HepG2 (cell line): ENCODE data around the gene C6orf132. TPM values are rescaled to one million over a fixed set of nuclear protein-coding genes. Genes with fewer than 3 reads are reported as not detected.

Experiments
- ATRX ChIP-seq: sonication (generic); formaldehyde crosslinking; IDR thresholded peaks from 2 replicates; pipeline ENCODE4 v1.4.0; 2020; ENCODE audit warnings: missing genetic modification reagents, borderline replicate concordance
- CENPX ChIP-seq: sonication (generic); formaldehyde crosslinking; IDR thresholded peaks from 2 replicates; pipeline ENCODE4 v1.9.0; 2021; ENCODE audit warnings: mild to moderate bottlenecking, missing genetic modification reagents, moderate library complexity
- ELF1 ChIP-seq: sonication (generic); formaldehyde crosslinking; IDR thresholded peaks from 2 replicates; pipeline ENCODE4 v1.4.0; 2020; ENCODE audit warnings: missing genetic modification reagents
- ETV5 ChIP-seq: IDR thresholded peaks from 2 replicates; pipeline ENCODE4 v1.6.1; 2018; ENCODE audit warnings: missing biosample characterization, missing genetic modification reagents, inconsistent platforms, borderline replicate concordance
- FOXA1 ChIP-seq, 2 experiments: fragments of 450-650 bp in 1 of 2; sonication (generic) in 1 of 2; formaldehyde crosslinking in 1 of 2; IDR thresholded peaks; 2 replicates each; pipeline versions ENCODE4 v1.4.0 to v1.6.1; 2016 to 2020; ENCODE audit warnings: missing genetic modification reagents in 1 of 2
- MED1 ChIP-seq: sonication (generic); formaldehyde crosslinking; IDR thresholded peaks from 2 replicates; pipeline ENCODE4 v1.4.0; 2020; ENCODE audit warnings: missing genetic modification reagents
- POLR2AphosphoS2 ChIP-seq: IDR thresholded peaks from 2 replicates; pipeline ENCODE4 v1.6.1; 2011; ENCODE audit warnings: low read depth, low read length, improper control_type of control experiment
- SIX4 ChIP-seq: sonication (generic); formaldehyde crosslinking; IDR thresholded peaks from 2 replicates; pipeline ENCODE4 v1.4.0; 2020; ENCODE audit warnings: missing genetic modification reagents
- SMAD1 ChIP-seq: sonication (generic); formaldehyde crosslinking; IDR thresholded peaks from 2 replicates; pipeline ENCODE4 v1.4.0; 2020; ENCODE audit warnings: missing genetic modification reagents, low read depth, mild to moderate bottlenecking, borderline replicate concordance
- SOX13 ChIP-seq, 3 experiments: fragments of 450-650 bp in 1 of 3; sonication (generic) in 1 of 3; formaldehyde crosslinking in 1 of 3; IDR thresholded peaks in 2 of 3; conservative IDR thresholded peaks in 1 of 3; 2 replicates each; pipeline versions ENCODE4 v1.5.0 to v1.6.1; 2016 to 2020; ENCODE audit warnings: antibody characterized with exemption in 1 of 3, mild to moderate bottlenecking in 1 of 3, missing compliant biosample characterization in 1 of 3, missing genetic modification reagents in 1 of 3, moderate library complexity in 1 of 3
- SPEN ChIP-seq: sonication (generic); formaldehyde crosslinking; IDR thresholded peaks from 2 replicates; pipeline ENCODE4 v1.5.1; 2020; ENCODE audit warnings: low read depth, mild to moderate bottlenecking, missing genetic modification reagents
- SRSF1 ChIP-seq: fragments of 200-400 bp; formaldehyde crosslinking; optimal IDR thresholded peaks from 2 replicates; pipeline ENCODE3; 2017; ENCODE audit warnings: mild to moderate bottlenecking, low read depth, low read length, moderate library complexity
- WIZ ChIP-seq: sonication (generic); formaldehyde crosslinking; IDR thresholded peaks from 2 replicates; pipeline ENCODE4 v1.5.1; 2020; ENCODE audit warnings: mild to moderate bottlenecking, missing genetic modification reagents
- ZNF329 ChIP-seq: sonication (generic); formaldehyde crosslinking; IDR thresholded peaks from 2 replicates; pipeline ENCODE4 v1.9.0; 2021; ENCODE audit warnings: low read depth, mild to moderate bottlenecking, missing genetic modification reagents
- ZNF350 ChIP-seq: sonication (generic); formaldehyde crosslinking; IDR thresholded peaks from 2 replicates; pipeline ENCODE4 v1.4.0; 2020; ENCODE audit warnings: mild to moderate bottlenecking, low read depth, missing genetic modification reagents, borderline replicate concordance
- ZNF468 ChIP-seq: sonication (generic); formaldehyde crosslinking; IDR thresholded peaks from 2 replicates; pipeline ENCODE4 v1.8.0; 2022; ENCODE audit warnings: mild to moderate bottlenecking, moderate library complexity, missing genetic modification reagents
- ZNF556 ChIP-seq: sonication (generic); formaldehyde crosslinking; IDR thresholded peaks from 2 replicates; pipeline ENCODE4 v1.4.0; 2020; ENCODE audit warnings: mild to moderate bottlenecking, missing genetic modification reagents, borderline replicate concordance
- ZNF605 ChIP-seq: sonication (generic); formaldehyde crosslinking; IDR thresholded peaks from 2 replicates; pipeline ENCODE4 v1.8.0; 2022; ENCODE audit warnings: mild to moderate bottlenecking, missing genetic modification reagents
- ZNF83 ChIP-seq: sonication (generic); formaldehyde crosslinking; IDR thresholded peaks from 2 replicates; pipeline ENCODE4 v1.4.0; 2020; ENCODE audit warnings: missing genetic modification reagents, mild to moderate bottlenecking, borderline replicate concordance
- polyA plus RNA-seq, 8 experiments: library from polyadenylated mRNA; depleted of rRNA in 3 of 8; stranded (reverse) in 7 of 8; unstranded in 1 of 8; fragments of >200 nt; fragmentation: Illumina TruSeq in 4 of 8; extraction: Trizol in 4 of 8; gene quantifications; 2 replicates each; pipeline versions ENCODE4 v1.2.1 to v1.2.3, GENCODE V29; 2011 to 2016; ENCODE audit warnings: low read depth in 4 of 8, missing spikeins in 1 of 8, mixed read lengths in 1 of 8; ENCODE audit not compliant: insufficient read depth in 1 of 8
- total RNA-seq, 5 experiments: library from RNA; depleted of rRNA; stranded (reverse); fragments of >200 nt; fragmentation: Illumina TruSeq; extraction: Trizol; gene quantifications; 2 replicates each; pipeline ENCODE4 v1.2.3, GENCODE V29; 2016; ENCODE audit warnings: low read depth in 1 of 5
- TF ChIP-seq, protein P1 (sequence below), 2 experiments: IDR thresholded peaks; 2 replicates each; pipeline ENCODE4 v1.6.1; 2011 to 2012; ENCODE audit warnings: low read length in 2 of 2, borderline replicate concordance in 1 of 2, low read depth in 1 of 2, mild to moderate bottlenecking in 1 of 2, moderate library complexity in 1 of 2
- TF ChIP-seq, protein P2 (sequence below): sonication (generic); formaldehyde crosslinking; IDR thresholded peaks from 2 replicates; pipeline ENCODE4 v1.8.0; 2022; ENCODE audit warnings: missing genetic modification reagents, low read depth, mild to moderate bottlenecking, borderline replicate concordance
- TF ChIP-seq, protein P3 (sequence below): sonication (generic); formaldehyde crosslinking; IDR thresholded peaks from 2 replicates; pipeline ENCODE4 v1.9.0; 2021; ENCODE audit warnings: missing genetic modification reagents, mild to moderate bottlenecking, borderline replicate concordance

The C6orf132 gene
- total and polyA plus RNA-seq, 2 of the 13 experiments (the other 11 are each of a cell fraction or from before 2014, with no cell fraction given): 0.78 to 3.0 TPM

DNA sequence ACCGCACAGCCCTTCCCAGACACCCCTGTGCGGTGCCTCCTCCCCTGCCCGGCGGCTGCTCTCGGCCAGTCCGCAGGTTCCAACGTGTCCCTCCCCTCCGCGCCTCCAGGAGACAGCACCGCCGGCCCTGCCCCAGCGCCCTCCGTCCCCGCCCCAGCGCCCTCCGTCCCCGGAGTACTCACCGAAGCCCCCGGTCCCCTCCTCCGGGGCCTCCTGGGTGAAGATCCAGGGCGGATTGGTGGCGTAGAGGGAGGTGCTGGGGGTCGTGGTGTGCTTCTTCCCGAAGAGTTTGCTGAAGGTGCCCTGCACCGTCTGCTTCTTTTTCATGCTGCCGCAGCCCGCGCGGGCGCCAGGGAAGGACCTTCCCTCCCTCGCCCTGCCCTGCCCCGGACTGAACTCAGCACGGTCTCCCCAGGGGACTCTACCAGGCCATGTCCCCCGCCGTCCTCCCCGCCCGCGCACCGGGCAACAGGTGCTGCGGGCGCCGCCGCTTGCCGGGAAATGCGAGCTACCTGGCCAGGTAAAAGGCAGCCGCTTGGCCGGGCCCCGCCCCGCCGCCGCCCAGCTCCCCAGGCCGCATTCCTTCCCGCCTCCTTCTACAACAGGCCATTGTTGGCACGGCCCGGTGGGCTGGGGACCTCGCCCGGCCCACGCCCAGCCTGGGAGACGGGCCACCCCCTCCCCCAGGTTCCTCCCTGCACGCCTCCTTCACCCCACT lies at the start of gene C6orf132 (continued):
- TF ChIP-seq ATRX (CRISPR knock-in tag): no peak
- TF ChIP-seq ZNF468 (CRISPR knock-in tag): no peak
- TF ChIP-seq ZNF350 (CRISPR knock-in tag): no peak
- TF ChIP-seq, protein P1, sequence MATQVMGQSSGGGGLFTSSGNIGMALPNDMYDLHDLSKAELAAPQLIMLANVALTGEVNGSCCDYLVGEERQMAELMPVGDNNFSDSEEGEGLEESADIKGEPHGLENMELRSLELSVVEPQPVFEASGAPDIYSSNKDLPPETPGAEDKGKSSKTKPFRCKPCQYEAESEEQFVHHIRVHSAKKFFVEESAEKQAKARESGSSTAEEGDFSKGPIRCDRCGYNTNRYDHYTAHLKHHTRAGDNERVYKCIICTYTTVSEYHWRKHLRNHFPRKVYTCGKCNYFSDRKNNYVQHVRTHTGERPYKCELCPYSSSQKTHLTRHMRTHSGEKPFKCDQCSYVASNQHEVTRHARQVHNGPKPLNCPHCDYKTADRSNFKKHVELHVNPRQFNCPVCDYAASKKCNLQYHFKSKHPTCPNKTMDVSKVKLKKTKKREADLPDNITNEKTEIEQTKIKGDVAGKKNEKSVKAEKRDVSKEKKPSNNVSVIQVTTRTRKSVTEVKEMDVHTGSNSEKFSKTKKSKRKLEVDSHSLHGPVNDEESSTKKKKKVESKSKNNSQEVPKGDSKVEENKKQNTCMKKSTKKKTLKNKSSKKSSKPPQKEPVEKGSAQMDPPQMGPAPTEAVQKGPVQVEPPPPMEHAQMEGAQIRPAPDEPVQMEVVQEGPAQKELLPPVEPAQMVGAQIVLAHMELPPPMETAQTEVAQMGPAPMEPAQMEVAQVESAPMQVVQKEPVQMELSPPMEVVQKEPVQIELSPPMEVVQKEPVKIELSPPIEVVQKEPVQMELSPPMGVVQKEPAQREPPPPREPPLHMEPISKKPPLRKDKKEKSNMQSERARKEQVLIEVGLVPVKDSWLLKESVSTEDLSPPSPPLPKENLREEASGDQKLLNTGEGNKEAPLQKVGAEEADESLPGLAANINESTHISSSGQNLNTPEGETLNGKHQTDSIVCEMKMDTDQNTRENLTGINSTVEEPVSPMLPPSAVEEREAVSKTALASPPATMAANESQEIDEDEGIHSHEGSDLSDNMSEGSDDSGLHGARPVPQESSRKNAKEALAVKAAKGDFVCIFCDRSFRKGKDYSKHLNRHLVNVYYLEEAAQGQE (IDR thresholded peaks at IDR 0.05; ENCODE audit: borderline replicate concordance in 1 of 2, low read depth in 1 of 2, low read length in 2 of 2): no peak
- TF ChIP-seq SOX13 (IDR thresholded peaks at IDR 0.05): no peak
- TF ChIP-seq SOX13 (CRISPR knock-in tag; conservative IDR thresholded peaks at IDR 0.05 in 1 of 2, IDR thresholded peaks at IDR 0.05 in 1 of 2): no peak; a peak in 1 of 4 replicates
- TF ChIP-seq ETV5 (CRISPR knock-in tag): no peak
- TF ChIP-seq ZNF83 (CRISPR knock-in tag): no peak
- no peak for TF ChIP-seq ZNF605
- no peak for TF ChIP-seq POLR2AphosphoS2
- no peak for TF ChIP-seq ZNF329 (CRISPR knock-in tag)
- TF ChIP-seq, protein P2, sequence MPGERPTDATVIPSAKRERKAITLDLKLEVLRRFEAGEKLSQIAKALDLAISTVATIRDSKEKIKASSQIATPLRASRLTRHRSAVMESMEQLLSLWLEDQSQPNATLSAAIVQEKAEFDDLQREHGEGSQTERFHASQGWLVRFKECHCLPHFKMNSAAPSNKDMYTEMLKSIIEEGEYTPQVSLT (CRISPR knock-in tag): no peak
- TF ChIP-seq WIZ (CRISPR knock-in tag): no peak
- TF ChIP-seq, protein P3, sequence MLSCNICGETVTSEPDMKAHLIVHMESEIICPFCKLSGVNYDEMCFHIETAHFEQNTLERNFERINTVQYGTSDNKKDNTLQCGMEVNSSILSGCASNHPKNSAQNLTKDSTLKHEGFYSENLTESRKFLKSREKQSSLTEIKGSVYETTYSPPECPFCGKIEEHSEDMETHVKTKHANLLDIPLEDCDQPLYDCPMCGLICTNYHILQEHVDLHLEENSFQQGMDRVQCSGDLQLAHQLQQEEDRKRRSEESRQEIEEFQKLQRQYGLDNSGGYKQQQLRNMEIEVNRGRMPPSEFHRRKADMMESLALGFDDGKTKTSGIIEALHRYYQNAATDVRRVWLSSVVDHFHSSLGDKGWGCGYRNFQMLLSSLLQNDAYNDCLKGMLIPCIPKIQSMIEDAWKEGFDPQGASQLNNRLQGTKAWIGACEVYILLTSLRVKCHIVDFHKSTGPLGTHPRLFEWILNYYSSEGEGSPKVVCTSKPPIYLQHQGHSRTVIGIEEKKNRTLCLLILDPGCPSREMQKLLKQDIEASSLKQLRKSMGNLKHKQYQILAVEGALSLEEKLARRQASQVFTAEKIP (CRISPR knock-in tag): no peak
- TF ChIP-seq CENPX (CRISPR knock-in tag): no peak
- no peak for TF ChIP-seq FOXA1 (IDR thresholded peaks at IDR 0.05)
- no peak for TF ChIP-seq FOXA1 (CRISPR knock-in tag; IDR thresholded peaks at IDR 0.05)
- TF ChIP-seq SPEN (CRISPR knock-in tag): no peak
- TF ChIP-seq ELF1 (CRISPR knock-in tag): no peak
- no peak for TF ChIP-seq ZNF556 (CRISPR knock-in tag)
- TF ChIP-seq SMAD1: peak; percentile 1; the same call in 1 of the 2 replicates
- peak; percentile 19 for TF ChIP-seq SRSF1
- no peak for TF ChIP-seq SIX4 (CRISPR knock-in tag)
- TF ChIP-seq MED1 (CRISPR knock-in tag): 0 out of 2 replicates have a peak, but pooled peaks have one; percentile 10
